Purkinje cell (primary cell): ENCODE measurements around the gene SLC22A7. TPM values are rescaled to one million over a fixed set of nuclear protein-coding genes. Genes with fewer than 3 reads are reported as not detected.

Experiments used
- polyA plus RNA-seq: library from polyadenylated mRNA; unstranded; fragments of >200 nt; fragmentation: Nextera tagmentation; gene quantifications from 2 replicates; pipeline ENCODE4 v1.2.1, GENCODE V29; 2014

The SLC22A7 gene
- polyA plus RNA-seq: 0.63 TPM in 1 of 2 replicates, not detected in the other

GRCh38 chr6:43297644-43298564 is at the start of gene SLC22A7:
SLC22A7 (plus strand) TSS chr6:43298260; CDS start chr6:43298359, 99 bp downstream.

GRCh38 chr6:43308101-43308989 is 10.3 kb downstream of the SLC22A7 start, which contains the start of gene CRIP3:
CRIP3 (minus strand) TSS chr6:43308826; CDS start chr6:43308792, 34 bp downstream.

Other genes with a start within 250 kb of the SLC22A7 start
- gene CUL7, start 244.4 kb upstream of the SLC22A7 start, polyA plus RNA-seq: 0.74 and 2.5 TPM in 2 replicates
- 48.1 and 61.6 TPM in 2 replicates for gene MRPL2, start 238.8 kb upstream of the SLC22A7 start, polyA plus RNA-seq
- 7.8 and 17.5 TPM in 2 replicates for gene KLC4, start 238.6 kb upstream of the SLC22A7 start, polyA plus RNA-seq
- gene PTK7, start 221.9 kb upstream of the SLC22A7 start, polyA plus RNA-seq: not detected in 2 replicates
- gene SRF, start 127.0 kb upstream of the SLC22A7 start, polyA plus RNA-seq: 0.74 and 0.99 TPM in 2 replicates
- 2.7 and 5.5 TPM in 2 replicates for gene CUL9, start 116.1 kb upstream of the SLC22A7 start, polyA plus RNA-seq
- 8.7 and 9.2 TPM in 2 replicates for gene DNPH1, start 68.8 kb upstream of the SLC22A7 start, polyA plus RNA-seq
- 0.62 and 0.66 TPM in 2 replicates for gene TTBK1, start 54.8 kb upstream of the SLC22A7 start, polyA plus RNA-seq
- 1.6 and 2.4 TPM in 2 replicates for gene CRIP3, start 10.6 kb downstream of the SLC22A7 start, polyA plus RNA-seq
- 7.5 and 12.4 TPM in 2 replicates for gene ZNF318, start 71.4 kb downstream of the SLC22A7 start, polyA plus RNA-seq
- gene ABCC10, start 129.3 kb downstream of the SLC22A7 start, polyA plus RNA-seq: 3.1 and 6.2 TPM in 2 replicates
- gene DLK2, start 157.3 kb downstream of the SLC22A7 start, polyA plus RNA-seq: 11.0 and 15.0 TPM in 2 replicates
- 0.15 and 0.55 TPM in 2 replicates for gene TJAP1, start 179.3 kb downstream of the SLC22A7 start, polyA plus RNA-seq
- 6.4 and 8.7 TPM in 2 replicates for gene LRRC73, start 212.1 kb downstream of the SLC22A7 start, polyA plus RNA-seq
- 79.4 and 125 TPM in 2 replicates for gene YIPF3, start 218.7 kb downstream of the SLC22A7 start, polyA plus RNA-seq
- gene POLR1C, start 218.8 kb downstream of the SLC22A7 start, polyA plus RNA-seq: 37.8 and 45.0 TPM in 2 replicates